Fibroblast of skin of right biceps (primary cell): Measurements from ENCODE around the gene ACOT7.

ENCODE experiments used
- DNase-seq: peaks from one replicate; pipeline ENCODE4 v3.0.0-alpha.2; 2013

Gene ACOT7

GRCh38 chr1:6424000-6424565 lies 30.5 kb upstream of the ACOT7 start:
- no peak for DNase-seq

- DNase-seq, result peak; percentile 15
Observed at GRCh38 chr1:6423321-6423999, 29.9 kb upstream of the ACOT7 start.

GRCh38 chr1:6421266-6421665 lies 27.7 kb upstream of the ACOT7 start:
- no peak for DNase-seq

GRCh38 chr1:6420454-6421042 lies 27.0 kb upstream of the ACOT7 start:
- DNase-seq, result no peak

GRCh38 chr1:6419804-6420453 lies 26.4 kb upstream of the ACOT7 start, which contains the start of gene HES2:
Gene HES2 (minus strand): TSS chr1:6419919. CDS start chr1:6419820, 99 bp downstream.
- DNase-seq, result no peak

DNA sequence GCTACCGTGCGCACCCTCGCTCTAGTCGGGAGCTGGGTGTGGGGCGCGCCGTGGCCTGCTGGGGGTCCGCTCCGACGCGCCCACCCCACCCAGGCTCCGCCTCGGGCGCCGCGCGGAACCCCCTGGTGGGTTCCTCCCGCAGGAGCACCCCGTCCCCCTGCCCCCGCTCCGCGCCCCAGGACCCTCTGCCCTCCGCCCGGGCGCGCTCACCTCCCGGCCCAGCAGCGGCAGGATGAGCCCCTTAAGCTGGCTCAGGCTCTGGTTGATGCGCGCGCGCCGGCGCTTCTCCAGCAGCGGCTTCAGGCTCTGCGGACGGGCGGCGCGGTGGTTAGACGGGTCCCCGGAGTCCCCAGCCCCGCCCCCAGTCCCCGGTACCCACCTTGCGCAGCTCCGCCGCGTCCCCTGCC lies 25.8 kb upstream of the ACOT7 start:
- DNase-seq, result no peak

DNA sequence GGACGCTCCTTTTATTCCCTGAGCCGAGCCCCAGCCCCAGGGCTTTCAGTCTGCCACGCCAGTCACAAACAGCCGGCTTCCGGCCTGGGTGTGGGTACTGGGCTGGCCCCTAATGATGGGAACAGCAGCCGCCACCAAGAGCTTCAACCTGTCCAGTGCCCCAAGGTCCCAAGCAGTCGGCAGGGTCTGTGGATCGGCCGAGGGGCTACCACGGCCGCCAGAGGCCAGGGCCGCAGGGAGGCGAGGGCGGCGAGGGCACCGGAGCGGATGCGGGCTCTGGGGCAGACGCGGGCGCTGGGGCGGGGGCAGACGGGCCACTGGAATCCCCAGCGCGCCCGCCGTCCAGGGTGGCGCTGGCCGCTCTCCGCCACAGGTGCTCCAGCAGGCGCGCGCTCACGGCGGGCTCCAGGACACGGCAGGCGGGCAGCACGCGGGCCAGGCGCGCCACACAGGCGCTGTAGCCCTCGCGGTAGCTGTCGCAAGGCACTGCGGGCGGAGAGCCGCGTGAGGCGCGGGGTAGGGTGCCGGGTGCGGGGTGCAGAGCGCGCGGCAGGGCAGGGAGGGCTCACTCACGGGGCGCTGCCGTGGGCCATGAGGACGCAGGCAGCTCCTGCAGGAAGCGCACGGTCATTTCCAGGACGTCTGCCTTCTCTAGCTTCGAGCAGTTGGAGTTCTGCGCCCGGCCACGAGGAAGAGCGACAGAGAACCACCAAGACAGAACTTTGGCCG lies 25.3 kb upstream of the ACOT7 start:
- DNase-seq, result no peak

GRCh38 chr1:6417961-6418667 lies 24.5 kb upstream of the ACOT7 start:
- DNase-seq, result no peak

- no peak for DNase-seq
Observed at GRCh38 chr1:6416906-6417305, 23.3 kb upstream of the ACOT7 start.

GRCh38 chr1:6416295-6416656 lies 22.7 kb upstream of the ACOT7 start:
- no peak for DNase-seq

DNA sequence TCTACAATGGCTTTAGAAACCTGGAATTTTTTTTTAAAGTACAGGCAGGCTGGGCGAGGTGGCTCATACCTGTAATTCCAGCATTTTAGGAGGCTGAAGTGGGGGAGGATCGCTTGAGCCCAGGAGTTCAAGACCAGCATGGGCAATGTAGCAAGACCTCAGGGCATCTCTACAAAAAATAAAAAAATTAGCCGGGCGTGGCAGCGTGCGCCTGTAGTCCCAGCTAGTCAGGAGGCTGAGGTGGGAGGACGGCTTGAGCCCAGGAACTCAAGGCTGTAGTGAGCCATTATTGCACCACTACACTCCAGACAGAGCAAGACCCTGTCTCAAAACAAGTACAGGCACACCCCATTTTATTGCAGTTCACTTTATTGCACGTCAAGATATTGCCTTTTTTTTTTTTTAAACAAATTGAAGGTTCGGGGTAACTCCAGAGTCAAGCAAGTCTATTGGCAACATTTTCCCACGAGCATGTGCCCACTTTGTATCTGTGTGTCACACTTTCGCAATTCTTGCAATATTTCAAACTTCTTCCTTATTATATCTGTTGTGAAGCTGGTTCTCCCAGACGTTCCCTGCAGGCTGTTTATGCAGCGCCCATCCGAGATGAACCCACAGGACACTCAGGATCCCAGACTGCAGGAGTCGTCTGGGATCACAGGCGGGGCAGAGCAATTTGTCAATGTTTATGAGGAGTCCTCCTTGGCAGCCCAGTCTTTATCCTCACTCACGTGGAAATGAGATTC lies 21.5 kb upstream of the ACOT7 start:
- DNase-seq, result no peak

DNA sequence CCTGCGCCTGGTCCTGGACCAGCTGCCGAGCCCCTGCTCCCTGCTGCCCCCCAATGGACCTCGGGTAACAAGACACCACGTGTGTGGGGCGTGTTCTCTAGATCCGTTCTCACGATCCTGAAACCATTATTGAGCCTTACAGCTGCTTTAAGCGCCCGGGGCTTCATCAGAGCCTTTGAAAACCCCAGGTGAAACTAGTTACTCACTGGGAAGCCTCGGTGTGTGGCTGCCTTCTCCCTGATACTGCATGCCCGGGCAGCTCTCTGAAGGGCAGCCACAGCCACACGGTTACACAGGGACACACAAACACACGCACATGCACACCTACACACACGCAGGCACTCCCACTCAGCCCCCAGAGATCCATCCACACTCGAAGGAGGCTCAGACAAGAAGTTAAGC lies 20.9 kb upstream of the ACOT7 start:
- DNase-seq, result peak; percentile 37

GRCh38 chr1:6412896-6413295 lies 19.3 kb upstream of the ACOT7 start:
- no peak for DNase-seq

DNA sequence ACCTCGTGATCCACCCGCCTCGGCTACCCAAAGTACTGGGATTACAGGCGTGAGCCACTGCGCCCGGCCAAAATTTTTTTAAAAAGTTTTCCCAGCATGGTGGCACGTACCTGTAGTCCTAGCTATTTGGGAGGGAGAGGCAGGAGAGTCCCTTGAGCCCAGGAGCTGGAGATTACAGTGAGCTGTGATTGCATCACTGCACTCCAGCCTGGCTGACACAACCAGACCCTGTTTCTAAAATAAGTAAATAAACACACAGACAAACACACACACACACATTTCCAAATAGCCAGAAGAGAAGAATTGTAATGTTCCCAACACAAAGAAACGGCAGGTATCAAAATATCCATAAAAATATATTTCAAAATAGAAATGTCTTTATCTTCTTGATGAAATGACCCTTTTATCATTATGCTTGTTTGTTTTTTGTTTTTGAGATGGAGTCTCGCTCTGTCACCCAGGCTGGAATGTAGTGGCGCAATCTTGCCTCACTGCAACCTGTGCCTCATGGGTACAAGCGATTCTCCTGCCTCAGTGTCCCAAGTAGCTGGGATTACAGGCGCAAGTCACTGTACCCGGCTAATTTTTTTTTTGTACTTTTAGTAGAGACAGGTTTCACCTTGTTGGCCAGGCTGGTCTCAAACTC lies 16.8 kb upstream of the ACOT7 start:
- DNase-seq, result no peak

GRCh38 chr1:6409733-6410132 lies 16.2 kb upstream of the ACOT7 start:
- DNase-seq, result no peak

DNA sequence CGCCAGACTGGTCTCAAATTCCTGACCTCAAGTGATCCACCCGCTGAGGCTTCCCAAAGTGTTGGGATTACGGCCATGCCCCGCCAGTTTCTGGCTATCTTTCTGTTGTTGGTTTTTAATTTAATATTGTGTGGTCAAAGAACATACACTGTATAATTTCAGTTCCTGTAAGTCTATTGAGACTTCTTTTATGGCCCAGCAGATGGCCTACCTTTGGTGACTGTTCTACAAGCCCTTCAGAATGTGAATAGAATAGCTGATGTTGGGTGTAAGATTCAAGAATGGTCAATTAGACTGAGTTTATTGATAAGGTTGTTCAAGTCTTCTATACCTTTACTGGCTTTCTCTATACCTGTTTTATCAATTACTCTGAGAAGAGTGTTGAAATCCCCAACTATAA lies 15.5 kb upstream of the ACOT7 start:
- DNase-seq, result no peak

- no peak for DNase-seq
Observed at GRCh38 chr1:6408023-6408422, 14.5 kb upstream of the ACOT7 start.

- no peak for DNase-seq
Observed at GRCh38 chr1:6401673-6402072, 8.1 kb upstream of the ACOT7 start.

GRCh38 chr1:6399294-6399693 lies 5.7 kb upstream of the ACOT7 start:
- DNase-seq, result no peak

GRCh38 chr1:6397844-6398441 lies 4.4 kb upstream of the ACOT7 start:
- DNase-seq, result no peak

- DNase-seq, result no peak
Observed at GRCh38 chr1:6396998-6397397, 3.4 kb upstream of the ACOT7 start.
